GM18951 (cell line): ENCODE results near the gene CDC42BPA.

Experiments
- POLR2A ChIP-seq: IDR thresholded peaks from 4 replicates; pipeline ENCODE4 v1.6.1; 2011; ENCODE audit warnings: mild to moderate bottlenecking; ENCODE audit not compliant: insufficient read length, insufficient read depth; ENCODE audit errors: extremely low read depth
- in situ Hi-C: fragments of 300-500 bp; cut with MboI; formaldehyde crosslinking; loops from one replicate; pipeline ENCODE4 v1.12.0; 2022; ENCODE audit warnings: low sequenced_read_pairs, mixed read lengths, inconsistent platforms; ENCODE audit not compliant: unreplicated experiment

The CDC42BPA gene

GRCh38 chr1:226976978-226977642 is 341.2 kb downstream of the CDC42BPA start:
- no peak for TF ChIP-seq POLR2A

DNA sequence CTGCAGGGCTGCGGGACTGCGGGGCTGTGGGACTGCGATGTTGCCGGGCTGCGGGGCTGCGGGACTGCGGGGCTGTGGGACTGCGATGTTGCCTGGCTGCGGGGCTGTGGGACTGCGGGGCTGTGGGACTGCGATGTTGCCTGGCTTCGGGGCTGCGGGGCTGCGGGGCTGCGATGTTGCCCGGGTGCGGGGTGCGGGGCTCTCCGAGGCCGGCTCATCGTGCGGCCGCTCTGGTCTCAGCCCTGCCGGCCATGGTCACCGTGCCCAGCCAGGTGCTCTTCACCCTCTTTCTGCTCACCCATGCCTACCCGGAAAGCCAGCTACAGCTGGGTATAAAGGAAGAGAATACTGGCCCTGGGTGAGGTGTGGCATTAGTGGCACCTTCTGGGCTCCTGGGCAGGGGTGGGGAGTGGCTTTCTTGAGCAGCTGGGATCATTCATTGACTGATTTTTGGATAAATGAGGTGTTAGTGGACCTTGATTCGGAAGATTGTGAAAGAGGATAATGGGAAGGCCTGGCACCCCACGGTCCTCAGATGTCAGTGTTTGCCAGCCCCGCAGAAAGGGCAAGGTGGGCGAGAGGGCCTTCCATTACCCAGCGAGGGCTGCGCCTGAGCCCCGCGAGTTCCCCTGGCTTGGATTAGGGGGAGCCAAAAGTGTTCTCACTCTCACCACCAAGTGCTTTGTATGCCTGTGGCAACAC is 341.9 kb downstream of the CDC42BPA start:
- TF ChIP-seq POLR2A: no peak
- in situ Hi-C loops: no loop called here

More at GRCh38 chr1:226976978-226977642, 341.2 kb downstream of the CDC42BPA start:
- in situ Hi-C loops: no loop called here

- no peak for TF ChIP-seq POLR2A
- in situ Hi-C loops: no loop called here
Measured at GRCh38 chr1:226975259-226976250, 342.7 kb downstream of the CDC42BPA start.

- no peak for TF ChIP-seq POLR2A
- in situ Hi-C loops: no loop called here
Measured at GRCh38 chr1:226974544-226975258, 343.6 kb downstream of the CDC42BPA start.

DNA sequence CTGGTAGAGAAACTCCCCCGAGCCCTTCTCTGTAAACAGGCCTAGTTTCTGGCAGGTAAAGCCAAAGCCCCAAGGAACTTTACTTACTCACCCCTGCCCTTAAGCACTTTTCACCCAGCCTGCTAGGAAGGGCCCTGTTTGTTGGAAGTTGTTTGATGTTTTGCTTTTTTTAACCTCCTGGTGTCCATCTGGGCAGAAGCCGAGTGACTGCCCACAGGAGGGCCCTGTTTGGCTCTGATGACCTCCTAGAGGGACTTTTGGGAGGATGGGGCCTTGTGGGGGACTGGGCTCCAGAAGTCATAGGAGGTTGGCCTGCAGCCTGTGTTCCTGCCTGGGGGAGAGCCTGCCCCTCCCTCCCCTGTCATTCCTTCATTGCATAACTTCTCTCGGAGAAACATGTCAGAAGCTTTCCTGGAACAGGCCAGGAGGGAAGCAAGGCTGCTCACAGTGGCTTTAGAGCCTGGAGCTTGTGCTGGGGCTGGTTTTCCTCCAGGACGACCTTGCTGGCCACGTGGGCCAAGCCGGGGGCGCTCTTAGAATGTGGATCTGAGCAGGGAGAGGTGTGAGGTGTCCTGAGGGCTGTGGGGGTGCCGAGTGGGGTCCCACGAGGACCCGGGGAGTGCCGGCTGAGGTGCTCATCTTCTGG is 344.3 kb downstream of the CDC42BPA start:
- no peak for TF ChIP-seq POLR2A
- in situ Hi-C loops: no loop called here

DNA sequence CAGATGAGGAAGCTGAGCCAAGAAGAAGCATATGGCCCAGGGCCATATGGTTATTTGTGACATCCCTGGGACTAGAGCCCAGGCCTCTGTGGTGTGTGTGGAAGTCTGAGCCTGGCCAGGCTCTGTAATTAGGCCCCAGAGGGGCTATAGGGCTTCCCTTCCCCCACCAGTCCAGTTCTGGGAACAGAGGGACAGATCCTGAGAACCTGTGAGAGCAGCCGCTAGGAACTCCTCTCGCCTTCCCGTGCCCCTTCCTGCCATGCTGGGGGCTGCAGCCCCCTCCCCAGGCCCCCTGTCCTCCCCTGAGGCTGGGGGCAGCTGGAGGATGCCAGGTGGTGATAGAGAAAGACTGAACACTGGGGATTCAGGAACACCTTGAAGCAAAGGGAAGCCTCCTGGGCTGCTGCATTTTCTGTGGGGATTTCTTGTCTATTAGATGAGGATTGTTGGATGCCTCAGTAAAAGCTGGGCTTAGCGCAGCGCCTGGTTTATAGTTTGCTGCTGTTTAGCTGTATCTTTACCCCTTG is 344.9 kb downstream of the CDC42BPA start:
- in situ Hi-C loops: no loop called here

DNA sequence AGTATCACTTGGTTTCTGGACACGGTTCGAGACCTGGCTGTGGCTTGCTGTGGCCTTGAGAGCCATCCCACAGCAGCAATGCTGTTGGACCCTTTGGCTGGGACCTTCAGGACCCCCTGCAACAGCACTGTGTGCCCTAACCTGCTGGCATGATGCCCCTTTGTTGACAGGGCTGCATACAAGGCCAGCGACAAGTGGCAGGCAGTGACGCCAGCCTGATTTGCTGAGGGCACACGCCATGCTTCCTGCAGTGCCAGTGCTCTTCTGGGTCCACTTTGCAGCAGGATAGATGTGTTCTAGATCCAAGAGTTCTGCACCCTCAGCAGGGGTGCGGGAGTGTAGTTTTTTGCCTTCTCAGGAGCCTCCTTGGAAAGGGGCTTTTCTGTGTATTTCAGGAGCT is 345.4 kb downstream of the CDC42BPA start:
- in situ Hi-C loops: no loop called here
- no peak for TF ChIP-seq POLR2A

More for the DNA sequence above, 344.9 kb downstream of the CDC42BPA start:
- TF ChIP-seq POLR2A: no peak

GRCh38 chr1:226971765-226972164 is 346.5 kb downstream of the CDC42BPA start:
- no peak for TF ChIP-seq POLR2A
- in situ Hi-C loops: no loop called here

- in situ Hi-C loops: no loop called here
- TF ChIP-seq POLR2A: no peak
Measured at GRCh38 chr1:226967665-226968064, 350.6 kb downstream of the CDC42BPA start.

- TF ChIP-seq POLR2A: no peak
- in situ Hi-C loops: no loop called here
Measured at GRCh38 chr1:226966683-226967082, 351.6 kb downstream of the CDC42BPA start.

- in situ Hi-C loops: no loop called here
- TF ChIP-seq POLR2A: no peak
Measured at GRCh38 chr1:226965581-226966440, 352.5 kb downstream of the CDC42BPA start.
